Measurements from ENCODE around the gene CSDE1. TPM values are rescaled to one million over a fixed set of nuclear protein-coding genes. Genes with fewer than 3 reads are reported as not detected.

Gene CSDE1
- total and polyA plus RNA-seq, 2 donors (not counting 1 experiment from before 2014, with no cell fraction given): 374 to 1,392 TPM

DNA sequence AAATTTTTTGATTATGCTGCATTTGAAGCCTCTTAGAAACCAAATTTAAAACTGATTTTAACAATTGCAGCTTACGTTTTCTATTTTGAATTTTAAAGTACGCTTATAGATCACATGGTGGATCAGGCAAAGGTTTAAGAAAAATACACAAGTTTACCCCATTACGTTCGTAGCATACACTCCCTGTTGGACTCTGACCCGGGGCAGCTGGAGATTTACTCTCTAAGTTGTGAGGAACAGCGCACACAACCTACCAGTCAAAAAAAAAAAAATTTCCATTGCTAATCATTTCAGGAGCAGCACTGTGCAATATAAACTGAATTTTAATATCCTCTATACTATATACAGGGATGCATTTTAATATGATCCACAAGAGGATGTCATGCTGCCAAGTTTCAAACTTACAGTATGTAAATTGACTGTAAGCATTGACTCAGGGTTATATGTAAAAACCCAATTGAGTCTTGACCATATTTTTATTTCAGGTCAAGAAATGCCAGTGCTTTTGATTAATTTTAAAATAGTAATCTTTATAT, 20.4 kb downstream of the CSDE1 start:
- no peak for DNase-seq (ENCODE audit: low read depth in 2 of 2)

GRCh38 chr1:114735479-114735878, 22.3 kb downstream of the CSDE1 start:
- Histone ChIP-seq H3K4me1 (ENCODE audit: control insufficient read depth, extremely low read depth, insufficient read depth, low read length) (no peaks in the 10 kb centered on the region), H3K27me3 (ENCODE audit: control insufficient read depth, insufficient read depth, low read length) (no peaks in the 10 kb centered on the region), H3K9me3 (ENCODE audit: control insufficient read depth, insufficient read depth, low read depth, low read length) (no peaks in the 10 kb centered on the region), H3K36me3 (ENCODE audit: control insufficient read depth, insufficient read depth, low read length) (peaks cover 8% of the 10 kb centered on the region), H3K27ac (ENCODE audit: insufficient read depth, low read length) (no peak overlapping the region), H3K79me2 (ENCODE audit: control insufficient read depth, insufficient read depth, low read length) (peaks cover 23% of the 10 kb centered on the region), H3K9ac (ENCODE audit: insufficient read depth, low read length) (no peak overlapping the region), H3K4me3 (replicated peaks in 1 of 4; ENCODE audit: control extremely low read depth in 1 of 4, insufficient read depth in 1 of 4, low read depth in 3 of 4, low read length in 4 of 4) (no peak overlapping the region), H4K20me1 (ENCODE audit: control insufficient read depth, extremely low read depth, insufficient read depth, low read length) (no peaks in the 10 kb centered on the region), H2AFZ (ENCODE audit: low read length) (no peak overlapping the region), H3K4me2 (ENCODE audit: extremely low read depth, insufficient read depth, low read length) (no peak overlapping the region)
- TF ChIP-seq CTCF (conservative IDR thresholded peaks at IDR 0.05 in 1 of 2, IDR thresholded peaks at IDR 0.05 in 1 of 2; ENCODE audit: low read depth in 1 of 2, low read length in 2 of 2): no peak
- TF ChIP-seq EZH2 (IDR thresholded peaks at IDR 0.05; ENCODE audit: low read length, missing control alignments): no peak
- no peak for DNase-seq (ENCODE audit: low read depth in 2 of 2)

More for the DNA sequence above, 20.4 kb downstream of the CSDE1 start:
- Histone ChIP-seq H3K27ac (ENCODE audit: insufficient read depth, low read length) (no peak overlapping the region), H3K4me3 (replicated peaks in 1 of 4; ENCODE audit: control extremely low read depth in 1 of 4, insufficient read depth in 1 of 4, low read depth in 3 of 4, low read length in 4 of 4) (no peak overlapping the region), H3K9ac (ENCODE audit: insufficient read depth, low read length) (no peak overlapping the region), H3K27me3 (ENCODE audit: control insufficient read depth, insufficient read depth, low read length) (no peaks in the 10 kb centered on the region), H4K20me1 (ENCODE audit: control insufficient read depth, extremely low read depth, insufficient read depth, low read length) (no peaks in the 10 kb centered on the region), H2AFZ (ENCODE audit: low read length) (no peak overlapping the region), H3K4me1 (ENCODE audit: control insufficient read depth, extremely low read depth, insufficient read depth, low read length) (no peaks in the 10 kb centered on the region), H3K4me2 (ENCODE audit: extremely low read depth, insufficient read depth, low read length) (no peak overlapping the region), H3K9me3 (ENCODE audit: control insufficient read depth, insufficient read depth, low read depth, low read length) (no peaks in the 10 kb centered on the region), H3K79me2 (ENCODE audit: control insufficient read depth, insufficient read depth, low read length) (peaks cover 42% of the 10 kb centered on the region), H3K36me3 (ENCODE audit: control insufficient read depth, insufficient read depth, low read length) (peaks cover 6% of the 10 kb centered on the region)
- TF ChIP-seq CTCF (conservative IDR thresholded peaks at IDR 0.05 in 1 of 2, IDR thresholded peaks at IDR 0.05 in 1 of 2; ENCODE audit: low read depth in 1 of 2, low read length in 2 of 2) (no peak), EZH2 (IDR thresholded peaks at IDR 0.05; ENCODE audit: low read length, missing control alignments) (no peak)

DNA sequence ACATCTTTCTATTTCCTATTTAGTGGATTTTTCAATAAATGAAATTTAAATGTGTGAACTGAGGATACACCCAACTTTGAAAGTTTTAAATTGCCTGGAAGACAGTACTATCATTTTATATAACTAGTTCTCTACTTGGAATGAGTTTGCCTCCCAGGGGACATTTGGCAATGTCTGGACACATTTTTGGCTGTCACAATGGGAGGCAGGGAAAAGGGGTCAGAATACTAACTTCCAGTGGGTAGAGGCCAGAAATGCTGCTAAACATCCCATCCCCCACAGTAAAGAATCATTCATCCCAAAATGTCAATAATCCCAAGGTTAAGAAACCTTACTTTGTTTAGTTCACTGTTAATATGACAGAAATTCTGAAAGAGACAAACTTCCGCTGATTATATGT, 28.0 kb downstream of the CSDE1 start:
- Histone ChIP-seq H3K4me3 (replicated peaks in 1 of 4; ENCODE audit: control extremely low read depth in 1 of 4, insufficient read depth in 1 of 4, low read depth in 3 of 4, low read length in 4 of 4) (no peak overlapping the region), H2AFZ (ENCODE audit: low read length) (no peak overlapping the region), H3K79me2 (ENCODE audit: control insufficient read depth, insufficient read depth, low read length) (peaks cover 2% of the 10 kb centered on the region), H3K27me3 (ENCODE audit: control insufficient read depth, insufficient read depth, low read length) (no peaks in the 10 kb centered on the region), H3K9me3 (ENCODE audit: control insufficient read depth, insufficient read depth, low read depth, low read length) (no peaks in the 10 kb centered on the region), H3K27ac (ENCODE audit: insufficient read depth, low read length) (no peak overlapping the region), H3K9ac (ENCODE audit: insufficient read depth, low read length) (no peak overlapping the region), H3K36me3 (ENCODE audit: control insufficient read depth, insufficient read depth, low read length) (peaks cover 6% of the 10 kb centered on the region), H4K20me1 (ENCODE audit: control insufficient read depth, extremely low read depth, insufficient read depth, low read length) (no peaks in the 10 kb centered on the region), H3K4me1 (ENCODE audit: control insufficient read depth, extremely low read depth, insufficient read depth, low read length) (no peaks in the 10 kb centered on the region), H3K4me2 (ENCODE audit: extremely low read depth, insufficient read depth, low read length) (no peak overlapping the region)
- no peak for TF ChIP-seq CTCF (conservative IDR thresholded peaks at IDR 0.05 in 1 of 2, IDR thresholded peaks at IDR 0.05 in 1 of 2; ENCODE audit: low read depth in 1 of 2, low read length in 2 of 2)
- no peak for TF ChIP-seq EZH2 (IDR thresholded peaks at IDR 0.05; ENCODE audit: low read length, missing control alignments)
- no peak for DNase-seq (ENCODE audit: low read depth in 2 of 2)

Data from fibroblast of lung (primary cell).